H1 (cell line): ENCODE measurements around the gene CX3CL1. TPM values are rescaled to one million over a fixed set of nuclear protein-coding genes. Genes with fewer than 3 reads are reported as not detected.

Source experiments
- KDM5A ChIP-seq: fragments of 200-600 bp; IDR thresholded peaks from 2 replicates; pipeline ENCODE4 v1.7.1; 2012; ENCODE audit warnings: mild to moderate bottlenecking, low read length, inconsistent platforms, mixed read lengths
- polyA plus RNA-seq, 7 experiments: library from polyadenylated mRNA; depleted of rRNA in 3 of 7; stranded (reverse) in 5 of 7; unstranded in 2 of 7; fragments of >200 nt in 5 of 7; fragments of 200-250 nt in 2 of 7; gene quantifications; 1 replicate in 5 of 7; 2 replicates in 1 of 7; 4 replicates in 1 of 7; pipeline versions ENCODE4 v1.2.1 to v1.2.3, GENCODE V29; 2011 to 2013; ENCODE audit warnings: missing spikeins in 2 of 7, mixed read lengths in 2 of 7
- total RNA-seq: library from RNA; stranded (reverse); fragmentation: NEBNext Ultra II Directional; extraction: Animal tissue kit (Norgen Biotek cat#: 25700); gene quantifications from 2 replicates; pipeline ENCODE4 v1.2.1, GENCODE V29; 2021

The CX3CL1 gene
- total and polyA plus RNA-seq, 2 of the 8 experiments (the other 6 are each of a cell fraction or from before 2014, with no cell fraction given) = 1.4 to 3.0 TPM

GRCh38 chr16:57432505-57432904 lies 60.2 kb downstream of the CX3CL1 start (continued):
- TF ChIP-seq KDM5A = no peak
